IMR-90 (cell line): ENCODE measurements around the gene REPS1. TPM values are rescaled to one million over a fixed set of nuclear protein-coding genes. Genes with fewer than 3 reads are reported as not detected.

Experiments used
- ATAC-seq: fragments of 200-7000 bp; cut with Tn5 transposase; 2 replicates; pipeline ENCODE4 v1.9.1; 2020; ENCODE audit warnings: low read depth, mild to moderate bottlenecking, moderate library complexity
- BruUV-seq: library from RNA; stranded (reverse); fragments of 400-500 nt; replicated peaks from 2 replicates; lab custom pipeline; 2021; lab: Mats Ljungman, UMichigan
- CTCF ChIA-PET: fragments of 300-600 bp; formaldehyde crosslinking; extraction: SDS; loops from one replicate; lab custom pipeline; 2021; ENCODE audit warnings: antibody characterized with exemption; lab: Yijun Ruan, JAX
- POLR2A ChIA-PET: fragments of 300-600 bp; sonication (Branson Sonifier 250); formaldehyde crosslinking; loops from one replicate; lab custom pipeline; 2022; ENCODE audit warnings: antibody characterized with exemption; ENCODE audit not compliant: unreplicated experiment; lab: Charles Lee
- DNase-seq: peaks from one replicate; pipeline ENCODE4 v3.0.0; 2013
- H2AFZ ChIP-seq: replicated peaks from 2 replicates; pipeline ENCODE3; 2013; ENCODE audit warnings: low read length, mild to moderate bottlenecking; ENCODE audit not compliant: poor library complexity
- H2AK5ac ChIP-seq: 2 replicates; pipeline ENCODE4 v1.6.1; 2013; ENCODE audit warnings: low read depth, low read length, inconsistent platforms
- H2AK9ac ChIP-seq: replicated peaks from 2 replicates; pipeline ENCODE3; 2013; ENCODE audit warnings: mild to moderate bottlenecking, low read depth, low read length, moderate library complexity; ENCODE audit not compliant: poor library complexity
- H2BK120ac ChIP-seq: 2 replicates; pipeline ENCODE4 v1.6.1; 2013; ENCODE audit warnings: low read depth, low read length, inconsistent platforms
- H2BK15ac ChIP-seq: 3 replicates; pipeline ENCODE4 v1.6.1; 2013; ENCODE audit warnings: low read depth, low read length, inconsistent platforms
- H2BK20ac ChIP-seq: 2 replicates; pipeline ENCODE4 v1.6.1; 2013; ENCODE audit warnings: low read depth, mild to moderate bottlenecking, inconsistent platforms, low read length, moderate library complexity
- H2BK5ac ChIP-seq: 2 replicates; pipeline ENCODE4 v1.6.1; 2013; ENCODE audit warnings: mild to moderate bottlenecking, low read depth, low read length, inconsistent platforms; ENCODE audit not compliant: poor library complexity, severe bottlenecking
- H3K14ac ChIP-seq: replicated peaks from 2 replicates; pipeline ENCODE4 v1.6.1; 2013; ENCODE audit warnings: low read depth, low read length, inconsistent platforms
- H3K18ac ChIP-seq: 2 replicates; pipeline ENCODE4 v1.6.1; 2013; ENCODE audit warnings: low read depth, low read length, control low read depth
- H3K23ac ChIP-seq: 2 replicates; pipeline ENCODE4 v1.6.1; 2013; ENCODE audit warnings: low read depth, low read length, inconsistent platforms
- H3K27ac ChIP-seq: 2 replicates; pipeline ENCODE4 v1.5.1; 2013; ENCODE audit warnings: mild to moderate bottlenecking, control low read depth, low read length; ENCODE audit not compliant: insufficient read depth
- H3K27me3 ChIP-seq: 2 replicates; pipeline ENCODE4 v1.6.1; 2013; ENCODE audit warnings: low read length; ENCODE audit not compliant: control insufficient read depth, insufficient read depth
- H3K36me3 ChIP-seq: 2 replicates; pipeline ENCODE4 v1.6.1; 2013; ENCODE audit warnings: low read length, mixed read lengths; ENCODE audit not compliant: control insufficient read depth, insufficient read depth
- H3K4ac ChIP-seq: 2 replicates; pipeline ENCODE4 v1.6.1; 2013; ENCODE audit warnings: low read depth, low read length, inconsistent platforms
- H3K4me1 ChIP-seq: 2 replicates; pipeline ENCODE4 v1.6.1; 2013; ENCODE audit warnings: low read length, mixed read lengths; ENCODE audit not compliant: control insufficient read depth, insufficient read depth
- H3K4me2 ChIP-seq: 2 replicates; pipeline ENCODE4 v1.6.1; 2013; ENCODE audit warnings: low read depth, mild to moderate bottlenecking, control low read depth, low read length, moderate library complexity
- H3K4me3 ChIP-seq: 2 replicates; pipeline ENCODE4 v1.5.1; 2013; ENCODE audit warnings: low read depth, mild to moderate bottlenecking, control low read depth, low read length, moderate library complexity; ENCODE audit not compliant: insufficient read depth
- H3K56ac ChIP-seq: 2 replicates; pipeline ENCODE4 v1.6.1; 2013; ENCODE audit warnings: low read length, inconsistent platforms; ENCODE audit not compliant: insufficient read depth; ENCODE audit errors: extremely low read depth
- H3K79me1 ChIP-seq, 2 experiments: 2 replicates each; pipeline ENCODE4 v1.6.1; 2013; ENCODE audit warnings: low read length in 2 of 2, inconsistent platforms in 1 of 2, low read depth in 1 of 2
- H3K9ac ChIP-seq: 2 replicates; pipeline ENCODE4 v1.6.1; 2013; ENCODE audit warnings: low read depth, low read length, control low read depth
- H3K9me1 ChIP-seq: 2 replicates; pipeline ENCODE4 v1.6.1; 2013; ENCODE audit warnings: low read length, inconsistent platforms; ENCODE audit not compliant: insufficient read depth
- H3K9me3 ChIP-seq: 2 replicates; pipeline ENCODE4 v1.6.1; 2013; ENCODE audit warnings: low read length; ENCODE audit not compliant: control insufficient read depth, insufficient read depth
- H4K20me1 ChIP-seq: 2 replicates; pipeline ENCODE4 v1.6.1; 2013; ENCODE audit warnings: low read length, inconsistent platforms; ENCODE audit not compliant: insufficient read depth
- H4K5ac ChIP-seq: 2 replicates; pipeline ENCODE4 v1.6.1; 2013; ENCODE audit warnings: mild to moderate bottlenecking, low read depth, low read length, control low read depth
- H4K8ac ChIP-seq, 2 experiments: 2 replicates each; pipeline ENCODE4 v1.6.1; 2013; ENCODE audit warnings: low read depth in 2 of 2, low read length in 2 of 2, control low read depth in 1 of 2, inconsistent platforms in 1 of 2
- H4K91ac ChIP-seq: 2 replicates; pipeline ENCODE4 v1.6.1; 2013; ENCODE audit warnings: low read depth, low read length, inconsistent platforms; ENCODE audit not compliant: insufficient read depth
- BHLHE40 ChIP-seq: fragments of 150-350 bp; IDR thresholded peaks from 2 replicates; pipeline ENCODE4 v1.6.1; 2016; ENCODE audit warnings: mild to moderate bottlenecking, low read depth, low read length
- CEBPB ChIP-seq: IDR thresholded peaks from 2 replicates; pipeline ENCODE4 v1.6.1; 2012; ENCODE audit warnings: low read depth, low read length, improper control_type of control experiment
- CHD1 ChIP-seq: IDR thresholded peaks from 2 replicates; pipeline ENCODE4 v1.6.1; 2012; ENCODE audit warnings: low read depth, low read length, improper control_type of control experiment
- FOS ChIP-seq: fragments of 150-350 bp; IDR thresholded peaks from 2 replicates; pipeline ENCODE4 v1.6.1; 2016; ENCODE audit warnings: low read depth, low read length
- MAZ ChIP-seq: IDR thresholded peaks from 2 replicates; pipeline ENCODE4 v1.6.1; 2012; ENCODE audit warnings: low read depth, mild to moderate bottlenecking, low read length, improper control_type of control experiment, moderate library complexity, borderline replicate concordance
- MXI1 ChIP-seq: IDR thresholded peaks from 2 replicates; pipeline ENCODE4 v1.6.1; 2012; ENCODE audit warnings: low read depth, mild to moderate bottlenecking, low read length, moderate library complexity, borderline replicate concordance
- POLR2A ChIP-seq: IDR thresholded peaks from 2 replicates; pipeline ENCODE4 v1.6.1; 2012; ENCODE audit warnings: mild to moderate bottlenecking, low read depth, low read length
- RAD21 ChIP-seq: IDR thresholded peaks from 2 replicates; pipeline ENCODE4 v1.6.1; 2012; ENCODE audit warnings: low read length, improper control_type of control experiment
- RCOR1 ChIP-seq: IDR thresholded peaks from 2 replicates; pipeline ENCODE4 v1.6.1; 2012; ENCODE audit warnings: mild to moderate bottlenecking, low read length, improper control_type of control experiment; ENCODE audit not compliant: insufficient replicate concordance
- RFX5 ChIP-seq: IDR thresholded peaks from 2 replicates; pipeline ENCODE4 v1.8.0; 2012; ENCODE audit warnings: low read depth, mild to moderate bottlenecking, low read length, moderate library complexity
- SMC3 ChIP-seq: fragments of 150-350 bp; IDR thresholded peaks from 2 replicates; pipeline ENCODE4 v1.6.1; 2016; ENCODE audit warnings: low read depth, mild to moderate bottlenecking, antibody characterized with exemption, low read length, moderate library complexity
- WGBS, 2 experiments: methylation state at CpG; one replicate each; pipeline versions ENCODE4 v1.1.5 to v1.1.7; 2013; ENCODE audit warnings: missing lambda C conversion rate in 2 of 2; ENCODE audit not compliant: insufficient read length in 1 of 2; ENCODE audit errors: extremely low coverage in 2 of 2; 5-methylcytosine and 5-hydroxymethylcytosine counted together
- dilution Hi-C: fragments of 300-500 bp; cut with HindIII; formaldehyde crosslinking; loops from one replicate; pipeline ENCODE4 v1.14.3; 2018; ENCODE audit warnings: low sequenced_read_pairs; ENCODE audit not compliant: unreplicated experiment
- in situ Hi-C: fragments of 300-500 bp; cut with MboI; formaldehyde crosslinking; loops from 3 replicates; pipeline ENCODE4 v1.14.3; 2019; ENCODE audit warnings: low sequenced_read_pairs, inconsistent platforms, mixed read lengths
- intact Hi-C: fragments of 100-400 bp; cut with micrococcal nuclease; formaldehyde crosslinking; loops from 2 replicates; pipeline ENCODE4 v1.10.0; 2022
- polyA plus RNA-seq, 3 experiments: library from polyadenylated mRNA; depleted of rRNA; stranded (reverse); fragments of >200 nt; gene quantifications; 2 replicates each; pipeline ENCODE4 v1.2.3, GENCODE V29; 2012; ENCODE audit warnings: low replicate concordance in 1 of 3
- total RNA-seq: library from RNA; depleted of rRNA; stranded (reverse); fragments of >200 nt; gene quantifications from 2 replicates; pipeline ENCODE4 v1.2.3, GENCODE V29; 2012
- TF ChIP-seq, protein P1 (sequence below): fragments of 150-350 bp; IDR thresholded peaks from 2 replicates; pipeline ENCODE4 v1.6.1; 2017; ENCODE audit warnings: mild to moderate bottlenecking, antibody characterized with exemption, low read length, low read depth
- TF ChIP-seq, protein P2 (sequence below): fragments of 150-350 bp; IDR thresholded peaks from 2 replicates; pipeline ENCODE4 v1.6.1; 2016; ENCODE audit warnings: low read depth, mild to moderate bottlenecking, low read length, moderate library complexity, borderline replicate concordance

The REPS1 gene
- total and polyA plus RNA-seq, 2 of the 4 experiments (the other 2 are of a cell fraction), result 21.9 to 24.2 TPM

DNA sequence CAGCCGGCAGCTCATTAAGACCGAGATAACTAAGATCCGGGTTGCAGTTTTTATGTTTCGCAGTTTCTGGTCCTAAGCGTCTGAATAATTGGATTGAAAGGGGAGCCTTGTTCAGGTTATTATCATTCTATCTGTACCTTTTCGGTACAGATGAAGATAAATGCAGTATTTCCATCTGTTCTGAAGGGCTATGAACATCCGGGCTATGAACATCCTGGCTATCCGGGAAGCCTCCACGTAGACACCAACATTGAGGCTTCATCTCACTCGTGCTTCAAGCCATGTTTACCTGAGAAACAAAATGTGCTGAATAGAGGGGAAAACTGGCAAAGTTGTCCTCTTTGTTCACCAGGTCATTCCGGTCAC lies 399 bp upstream of the REPS1 start (continued):
- TF ChIP-seq SMC3, result no peak

DNA sequence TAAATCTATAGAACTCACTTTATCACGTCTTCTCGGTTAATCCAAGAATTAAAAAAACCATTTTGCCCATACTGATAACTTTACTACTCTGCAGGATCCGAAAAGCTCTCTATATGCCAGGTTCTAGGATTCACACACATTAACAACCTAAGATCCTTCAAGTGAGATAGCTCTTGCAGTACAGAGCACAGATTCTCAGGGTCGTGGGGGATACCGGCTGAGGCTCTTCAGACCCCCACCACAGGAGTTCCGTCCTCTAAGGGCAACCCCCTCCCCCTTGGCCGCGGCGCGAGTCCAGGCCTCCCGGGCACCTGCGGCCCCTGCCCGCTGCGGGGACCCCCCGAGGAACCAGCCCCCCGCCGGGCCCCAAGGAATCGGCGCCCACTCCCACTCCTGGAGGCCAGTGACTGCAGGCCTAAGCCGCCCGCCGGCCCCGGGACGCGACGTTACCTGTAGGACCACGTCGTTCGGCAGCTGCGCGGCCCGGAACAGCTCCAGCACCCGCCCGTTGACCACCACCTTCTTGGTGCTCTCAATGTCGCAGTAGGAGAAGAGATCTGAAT lies 892 bp downstream of the REPS1 start:
- intact Hi-C loops, result loop anchor here (5.0 kb wide), 2 partner anchors 400 to 870 kb away; no protein-coding TSS in a partner anchor
- H4K91ac ChIP-seq, result no peak overlapping the region
- H3K27me3 ChIP-seq, result no peaks in the 10 kb centered on the region; the same call in 1 of the 2 replicates
- no peak overlapping the region for H2BK120ac ChIP-seq
- H2BK15ac ChIP-seq, result no peak overlapping the region
- no peak overlapping the region for H3K18ac ChIP-seq
- WGBS, 2 experiments, result 1% methylated on average over 11 of the region's 35 CpGs; no CpG with 5 or more reads in 1 of the 2 experiments
- H3K79me1 ChIP-seq, result peaks cover 22 to 30% of the 10 kb centered on the region in 2 experiments
- no peaks in the 10 kb centered on the region for H3K9me3 ChIP-seq
- POLR2A ChIA-PET, result no interaction called here
- no peaks in the 10 kb centered on the region for H3K36me3 ChIP-seq
- peak overlapping the region; percentile 76 for H3K9ac ChIP-seq
- dilution Hi-C loops, result no loop called here
- H3K4ac ChIP-seq, result 0 out of 2 replicates have a peak overlapping the region, but pooled peaks have one; percentile 15
- peak overlapping the region; percentile 98 for H3K4me2 ChIP-seq
- peak overlapping the region; percentile 97 for H2AFZ ChIP-seq
- H3K56ac ChIP-seq, result 0 out of 2 replicates have a peak overlapping the region, but pooled peaks have one; percentile 21
- in situ Hi-C loops, result loop anchor here (5.0 to 10.0 kb wide), 2 partner anchors 170 to 872 kb away; no protein-coding TSS in a partner anchor
- 0 out of 2 replicates have a peak overlapping the region, but pooled peaks have one; percentile 6 for H3K14ac ChIP-seq
- peak overlapping the region; percentile 14 to 42; a peak in 3 of 4 replicates for H4K8ac ChIP-seq
- CTCF ChIA-PET, result interaction anchor here (0.5 to 0.6 kb wide), 2 partner anchors 207 to 1259 kb away, joined by 3 to 6 read pairs; no protein-coding TSS in a partner anchor
- peak overlapping the region; percentile 39 for H3K27ac ChIP-seq
- H4K5ac ChIP-seq, result no peak overlapping the region
- H3K4me1 ChIP-seq, result peaks cover 2% of the 10 kb centered on the region; the same call in 1 of the 2 replicates
- H2BK5ac ChIP-seq, result no peak overlapping the region
- peak overlapping the region; percentile 25; the same call in 1 of the 2 replicates for H3K23ac ChIP-seq
- H2AK5ac ChIP-seq, result no peak overlapping the region
- H2BK20ac ChIP-seq, result no peak overlapping the region
- no TSS peak for BruUV-seq
- H3K9me1 ChIP-seq, result peaks cover 4% of the 10 kb centered on the region; the same call in 1 of the 2 replicates
- H2AK9ac ChIP-seq, result peak overlapping the region; percentile 25
- peaks cover 9% of the 10 kb centered on the region; the same call in 1 of the 2 replicates for H4K20me1 ChIP-seq
- DNase-seq (peak; percentile 4), ATAC-seq (0 out of 2 replicates have a peak, but pooled peaks have one; percentile 1)
- TF ChIP-seq RAD21, result no peak
- no peak for TF ChIP-seq BHLHE40
- no peak for TF ChIP-seq FOS
- no peak for TF ChIP-seq SMC3
- no peak for TF ChIP-seq MXI1
- no peak for TF ChIP-seq POLR2A
- TF ChIP-seq, protein P1, sequence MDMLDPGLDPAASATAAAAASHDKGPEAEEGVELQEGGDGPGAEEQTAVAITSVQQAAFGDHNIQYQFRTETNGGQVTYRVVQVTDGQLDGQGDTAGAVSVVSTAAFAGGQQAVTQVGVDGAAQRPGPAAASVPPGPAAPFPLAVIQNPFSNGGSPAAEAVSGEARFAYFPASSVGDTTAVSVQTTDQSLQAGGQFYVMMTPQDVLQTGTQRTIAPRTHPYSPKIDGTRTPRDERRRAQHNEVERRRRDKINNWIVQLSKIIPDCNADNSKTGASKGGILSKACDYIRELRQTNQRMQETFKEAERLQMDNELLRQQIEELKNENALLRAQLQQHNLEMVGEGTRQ, result no peak
- TF ChIP-seq RFX5, result no peak
- no peak for TF ChIP-seq RCOR1
- TF ChIP-seq, protein P2, sequence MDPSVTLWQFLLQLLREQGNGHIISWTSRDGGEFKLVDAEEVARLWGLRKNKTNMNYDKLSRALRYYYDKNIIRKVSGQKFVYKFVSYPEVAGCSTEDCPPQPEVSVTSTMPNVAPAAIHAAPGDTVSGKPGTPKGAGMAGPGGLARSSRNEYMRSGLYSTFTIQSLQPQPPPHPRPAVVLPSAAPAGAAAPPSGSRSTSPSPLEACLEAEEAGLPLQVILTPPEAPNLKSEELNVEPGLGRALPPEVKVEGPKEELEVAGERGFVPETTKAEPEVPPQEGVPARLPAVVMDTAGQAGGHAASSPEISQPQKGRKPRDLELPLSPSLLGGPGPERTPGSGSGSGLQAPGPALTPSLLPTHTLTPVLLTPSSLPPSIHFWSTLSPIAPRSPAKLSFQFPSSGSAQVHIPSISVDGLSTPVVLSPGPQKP, result no peak
- no peak for TF ChIP-seq CHD1
- no peak for TF ChIP-seq MAZ
- no peak for TF ChIP-seq CEBPB
- H3K4me3 ChIP-seq, result peak overlapping the region; percentile 78
